ENCODE data around the gene CDK6.
A peak's percentile ranks its signal among the peaks of the same experiment; 100 is the strongest.

The CDK6 gene

DNA sequence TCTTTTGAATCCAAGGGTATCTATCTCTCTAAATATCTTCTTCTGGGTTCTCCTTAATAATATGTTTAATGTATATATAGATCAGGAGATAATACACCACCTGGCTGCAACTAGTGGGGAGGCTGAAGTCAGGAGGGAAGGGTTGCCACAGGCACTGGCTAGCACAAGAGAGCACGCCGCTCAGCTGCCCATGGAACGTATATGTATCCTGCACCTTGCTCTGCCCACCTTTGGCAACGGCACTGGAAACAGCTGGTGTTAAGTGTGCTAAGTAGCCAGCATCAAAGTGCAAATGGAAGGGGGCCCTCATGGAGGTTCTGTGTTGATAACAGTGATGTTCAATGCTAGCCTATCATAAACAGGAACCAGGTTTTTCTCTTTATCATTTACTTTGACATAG is 196.4 kb downstream of the CDK6 start:
- no peak for DNase-seq

- no peak for DNase-seq
Measured at GRCh38 chr7:92639213-92639896, 197.0 kb downstream of the CDK6 start.

GRCh38 chr7:92636018-92636560 is 200.3 kb downstream of the CDK6 start:
- DNase-seq = no peak

DNA sequence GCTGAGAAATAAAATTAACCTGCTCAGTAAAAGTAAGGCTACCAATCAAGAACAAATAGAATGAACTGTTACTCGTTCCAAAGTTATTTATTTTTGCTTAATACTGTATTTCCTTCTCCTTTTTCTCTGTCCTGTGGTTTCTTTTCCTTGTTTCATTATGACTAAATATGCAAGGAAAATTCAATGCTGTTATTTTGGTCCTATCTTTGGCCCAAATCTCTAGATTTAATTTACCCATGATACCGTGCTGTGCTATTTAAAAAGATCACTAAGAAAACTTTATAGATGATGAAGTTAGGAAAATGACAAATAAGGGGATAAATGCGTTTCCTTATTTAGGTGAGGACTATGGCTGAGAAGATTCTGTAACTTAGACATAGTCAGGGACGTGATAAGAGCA is 200.8 kb downstream of the CDK6 start:
- DNase-seq = no peak

DNA sequence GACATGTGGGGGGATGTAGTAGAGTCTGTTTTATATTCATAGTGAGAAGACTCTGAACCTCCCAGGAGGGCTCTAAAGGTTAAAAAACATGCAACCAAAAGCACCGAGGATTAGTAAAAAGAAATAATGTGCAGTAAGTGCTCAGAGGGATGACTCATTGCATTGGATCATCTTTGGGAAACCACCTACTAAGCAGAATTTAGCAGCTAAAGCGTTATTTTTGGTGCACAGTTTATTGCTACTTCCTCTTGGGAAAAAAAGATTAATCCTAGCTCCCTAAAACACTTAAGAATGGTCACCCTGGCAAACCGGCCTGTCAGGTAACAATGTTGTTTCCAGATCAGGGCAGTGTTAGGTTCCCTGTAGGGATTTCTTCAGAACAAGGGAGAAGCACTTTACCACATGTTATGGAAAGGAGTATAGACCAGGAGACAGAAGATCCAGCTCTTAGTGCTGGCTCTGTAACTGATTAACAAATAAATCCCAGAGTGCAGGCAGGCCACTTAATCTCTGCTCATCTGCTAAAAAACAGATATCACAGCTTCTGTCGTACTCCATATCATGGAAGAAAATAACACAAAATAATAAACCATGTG is 201.4 kb downstream of the CDK6 start:
- DNase-seq = peak; percentile 27 to 85

DNA sequence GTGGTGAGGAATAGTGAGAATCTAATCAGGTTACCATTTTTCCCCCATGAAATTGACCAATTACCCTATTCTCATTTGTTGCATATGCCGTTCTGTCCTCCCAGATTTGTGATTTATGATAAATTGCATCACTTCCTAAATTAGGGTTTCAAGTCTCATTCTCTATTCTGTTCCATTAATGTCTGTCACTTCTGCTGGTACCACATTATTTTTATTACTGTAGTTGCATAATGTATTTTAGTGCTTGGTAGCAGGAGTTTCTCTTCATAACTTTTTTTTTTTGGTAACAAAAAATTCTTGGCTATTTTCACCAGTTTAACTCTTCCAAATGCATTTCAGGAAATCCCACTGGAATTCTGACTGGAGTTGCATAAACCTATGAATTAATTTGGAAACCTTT is 202.2 kb downstream of the CDK6 start:
- no peak for DNase-seq

DNA sequence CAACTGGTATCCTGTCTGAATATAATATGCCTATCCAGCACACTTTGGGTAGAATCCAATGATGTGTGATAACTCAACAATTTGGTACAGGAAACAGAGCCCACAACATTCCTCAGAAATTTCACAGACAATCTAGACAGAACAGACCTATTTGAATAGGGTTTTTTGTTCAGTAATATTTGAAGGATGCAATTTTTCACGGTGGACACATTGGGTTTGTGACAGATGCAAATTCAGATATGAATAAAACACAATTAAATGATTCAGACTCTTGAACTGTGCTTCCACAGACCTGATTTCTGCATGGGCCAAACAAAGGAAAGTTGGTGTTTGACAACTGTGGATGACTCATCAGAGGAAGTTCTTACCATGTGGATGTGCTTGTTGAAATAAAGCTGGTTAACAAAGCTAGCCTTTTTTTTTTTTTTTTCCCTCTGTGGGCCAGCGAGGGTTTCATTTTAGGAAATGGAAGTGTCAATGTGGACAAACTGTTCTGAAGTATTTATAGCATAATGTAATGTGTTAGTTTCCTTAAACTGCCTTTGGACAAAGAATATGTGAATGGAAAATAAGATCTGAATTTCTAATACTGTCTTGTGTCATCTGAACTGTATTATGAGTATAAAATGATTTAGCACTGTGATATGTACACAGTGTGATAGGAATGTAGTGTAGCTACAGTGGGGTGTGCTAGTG is 203.0 kb downstream of the CDK6 start:
- peak; percentile 91 to 99 for DNase-seq

GRCh38 chr7:92632791-92633190 is 203.6 kb downstream of the CDK6 start:
- DNase-seq = no peak

DNA sequence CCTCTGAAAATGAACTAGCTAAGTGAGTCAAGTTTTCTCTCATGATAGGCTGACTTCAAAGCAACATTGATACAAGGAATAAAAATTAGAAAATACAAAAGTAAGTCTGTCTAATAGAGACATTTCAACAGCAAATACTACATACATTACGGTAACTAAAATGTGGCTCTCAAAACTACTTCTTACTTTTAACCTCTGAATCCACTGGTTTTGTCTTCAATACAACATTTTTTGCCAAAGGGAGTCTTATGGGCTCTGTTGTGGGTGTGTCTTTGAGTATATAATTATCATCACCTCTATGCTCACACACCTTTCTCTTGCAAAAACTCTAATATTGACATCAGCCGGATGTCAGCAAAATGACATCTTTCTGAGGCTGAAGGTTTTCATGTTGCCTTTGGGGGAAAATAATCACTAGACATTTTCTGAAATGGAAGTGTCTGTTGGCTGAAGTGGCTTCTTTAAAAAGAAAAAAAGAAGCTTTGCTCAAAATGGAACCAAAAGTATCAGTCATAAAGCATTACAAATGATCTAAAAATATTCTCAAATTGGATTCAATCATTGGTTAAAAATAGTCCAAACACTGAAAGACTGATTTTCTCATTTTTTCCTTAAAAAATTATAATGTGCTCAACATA is 204.4 kb downstream of the CDK6 start:
- DNase-seq = no peak

- no peak for DNase-seq
Measured at GRCh38 chr7:92631067-92631849, 205.1 kb downstream of the CDK6 start.

DNA sequence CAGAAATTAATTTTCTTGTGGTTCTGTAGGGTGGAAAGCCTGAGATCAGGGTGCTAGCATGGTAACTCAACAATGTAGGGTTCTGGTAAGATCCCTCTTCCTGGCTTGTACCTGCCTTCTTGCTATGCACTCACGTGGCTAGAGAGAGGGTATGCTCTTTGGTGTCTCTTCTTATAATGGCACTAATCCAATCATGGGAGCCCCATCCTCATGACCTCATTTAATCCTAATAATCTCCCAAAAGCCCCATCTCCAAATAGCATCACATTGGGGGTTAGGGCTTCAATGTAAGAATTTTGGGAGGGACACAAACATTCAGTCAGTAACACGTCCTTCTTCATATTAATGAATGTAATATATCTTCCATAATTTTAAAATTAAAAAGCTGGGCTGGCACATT is 206.6 kb downstream of the CDK6 start:
- DNase-seq = no peak

GRCh38 chr7:92627956-92628355 is 208.4 kb downstream of the CDK6 start:
- no peak for DNase-seq

- no peak for DNase-seq
Measured at GRCh38 chr7:92626281-92626809, 210.0 kb downstream of the CDK6 start.

DNA sequence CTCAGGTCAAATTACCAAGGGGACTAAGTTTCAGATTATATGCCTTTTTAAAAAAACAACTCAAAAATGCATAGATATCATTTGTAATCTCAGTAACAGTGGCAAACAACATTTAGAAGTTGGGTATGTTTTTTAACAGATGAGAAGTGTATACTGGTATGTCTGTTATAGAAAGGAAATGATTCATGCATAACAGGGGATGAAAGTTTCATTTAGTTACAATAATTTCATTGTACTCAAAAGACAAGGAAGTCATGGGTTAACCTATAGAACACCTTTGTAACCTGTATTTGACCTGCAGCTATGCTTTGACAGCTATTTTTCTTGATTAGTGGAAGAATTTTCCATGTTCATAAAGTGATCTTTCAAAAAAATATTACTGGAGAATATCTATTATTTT is 210.8 kb downstream of the CDK6 start:
- peak; percentile 47 to 91 for DNase-seq

GRCh38 chr7:92624298-92624996 is 211.9 kb downstream of the CDK6 start:
- DNase-seq = no peak

DNA sequence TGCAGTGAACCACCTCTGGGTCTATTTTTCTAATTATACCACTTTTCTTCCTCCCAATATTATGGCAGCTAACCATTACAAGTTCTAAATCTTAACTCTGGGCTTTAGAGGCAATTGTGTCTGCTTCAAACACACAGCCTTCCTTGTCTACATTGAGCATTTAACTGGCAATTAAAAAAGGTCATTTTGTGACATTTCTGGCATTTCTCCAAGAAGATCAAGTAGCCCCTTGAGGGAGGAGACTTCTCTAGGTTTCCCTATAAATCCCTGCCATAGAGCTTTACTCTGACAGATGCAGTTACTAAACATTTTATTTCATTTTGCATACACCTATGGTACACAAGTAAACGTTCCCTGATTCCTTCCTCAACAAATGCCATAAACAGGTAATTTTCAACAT is 212.8 kb downstream of the CDK6 start:
- no peak for DNase-seq

DNA sequence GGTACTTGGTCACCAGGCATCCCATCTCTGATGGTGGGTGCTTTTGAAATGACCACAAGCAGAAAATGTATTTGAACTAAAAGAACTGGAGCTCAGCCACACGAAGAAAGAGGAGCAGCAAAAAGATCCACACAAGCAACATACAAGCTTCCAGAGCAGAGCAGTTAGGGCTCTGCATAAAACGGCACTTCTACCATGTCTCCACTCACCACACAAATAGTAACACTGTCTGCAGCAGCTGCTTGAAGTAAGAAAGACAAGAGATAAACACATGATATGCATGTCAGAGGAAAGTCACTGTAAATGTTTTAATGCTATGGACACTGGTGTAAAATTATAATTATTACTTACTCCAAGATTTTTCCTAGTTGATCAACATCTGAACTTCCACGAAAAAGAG is 213.7 kb downstream of the CDK6 start:
- DNase-seq = no peak

DNA sequence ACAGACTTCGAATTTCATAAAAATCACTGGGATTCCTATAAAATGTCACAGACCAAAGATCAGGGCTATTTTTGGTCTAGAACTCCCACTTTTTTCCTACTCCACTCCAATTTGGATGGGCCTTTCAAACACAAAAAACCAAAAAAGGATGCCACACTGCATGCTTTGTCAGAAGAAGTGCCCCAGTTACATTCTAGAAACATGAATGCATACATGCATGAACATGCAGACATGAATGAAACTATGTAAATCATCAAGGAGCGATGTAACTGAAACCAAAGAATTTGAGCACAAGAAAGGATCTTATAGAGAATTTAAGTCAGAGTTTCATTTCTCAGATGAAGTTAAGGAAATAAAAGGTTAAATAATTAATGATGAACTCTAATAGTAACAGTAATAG is 214.3 kb downstream of the CDK6 start:
- no peak for DNase-seq

DNA sequence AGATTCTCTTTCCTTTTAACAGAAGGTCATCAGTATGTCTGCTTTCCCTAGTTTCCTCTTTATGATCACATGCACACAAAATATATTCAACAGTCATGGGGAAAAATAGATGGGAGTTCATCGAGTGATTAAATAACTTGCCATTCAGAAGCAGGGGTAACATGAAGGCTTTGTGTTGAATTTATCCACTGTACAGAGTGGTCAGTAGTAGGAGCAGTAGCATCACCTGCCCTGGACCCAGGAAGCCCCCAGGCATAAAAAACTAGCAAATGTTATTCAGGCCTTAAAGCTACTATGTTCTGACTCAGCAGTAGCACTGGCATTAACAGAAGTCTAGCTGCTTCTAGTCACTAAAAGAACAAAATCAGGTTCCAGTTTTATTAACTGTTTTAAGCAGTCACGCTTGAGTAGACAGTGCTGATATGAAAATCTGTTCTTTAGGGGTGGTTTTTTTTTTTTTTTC is 214.8 kb downstream of the CDK6 start:
- peak in 1 of 2 experiments; percentile 56 for DNase-seq

GRCh38 chr7:92621026-92621540 is 215.3 kb downstream of the CDK6 start:
- DNase-seq = peak; percentile 32 to 89

- DNase-seq = no peak
Measured at GRCh38 chr7:92615861-92616260, 220.5 kb downstream of the CDK6 start.
